HepG2 (cell line): ENCODE measurements around the gene BNIP1. TPM values are rescaled to one million over a fixed set of nuclear protein-coding genes. Genes with fewer than 3 reads are reported as not detected.
A peak's percentile ranks its signal among the peaks of the same experiment; 100 is the strongest.

ENCODE experiments used
- ARID2 ChIP-seq: sonication (generic); formaldehyde crosslinking; IDR thresholded peaks from 2 replicates; pipeline ENCODE4 v1.8.1; 2022; ENCODE audit warnings: mild to moderate bottlenecking, missing genetic modification reagents, borderline replicate concordance
- ATF2 ChIP-seq: sonication (generic); formaldehyde crosslinking; IDR thresholded peaks from 2 replicates; pipeline ENCODE4 v1.4.0; 2020; ENCODE audit warnings: missing genetic modification reagents
- FOXA1 ChIP-seq, 2 experiments: fragments of 450-650 bp in 1 of 2; sonication (generic) in 1 of 2; formaldehyde crosslinking in 1 of 2; IDR thresholded peaks; 2 replicates each; pipeline versions ENCODE4 v1.4.0 to v1.6.1; 2016 to 2020; ENCODE audit warnings: missing genetic modification reagents in 1 of 2
- FOXJ3 ChIP-seq: sonication (generic); formaldehyde crosslinking; IDR thresholded peaks from 2 replicates; pipeline ENCODE4 v1.4.0; 2020; ENCODE audit warnings: missing genetic modification reagents, mild to moderate bottlenecking, borderline replicate concordance
- HBP1 ChIP-seq: IDR thresholded peaks from 2 replicates; pipeline ENCODE4 v1.6.1; 2016; ENCODE audit warnings: low read depth, control low read depth
- HNF4A ChIP-seq: sonication (generic); formaldehyde crosslinking; IDR thresholded peaks from 2 replicates; pipeline ENCODE4 v1.4.0; 2020; ENCODE audit warnings: missing genetic modification reagents
- KAT7 ChIP-seq: IDR thresholded peaks from 2 replicates; pipeline ENCODE4 v1.6.1; 2018; ENCODE audit warnings: borderline replicate concordance, missing compliant biosample characterization
- MYC ChIP-seq: sonication (generic); formaldehyde crosslinking; IDR thresholded peaks from 2 replicates; pipeline ENCODE4 v1.9.0; 2021; ENCODE audit warnings: missing genetic modification reagents, borderline replicate concordance
- RAD21 ChIP-seq: fragments of 450-650 bp; formaldehyde crosslinking; IDR thresholded peaks from 2 replicates; pipeline ENCODE4 v1.5.0; 2020; ENCODE audit warnings: mild to moderate bottlenecking
- RAD51 ChIP-seq: fragments of 450-650 bp; IDR thresholded peaks from 2 replicates; pipeline ENCODE4 v1.6.1; 2016; ENCODE audit warnings: borderline replicate concordance
- SP5 ChIP-seq: IDR thresholded peaks from 2 replicates; pipeline ENCODE4 v1.6.1; 2016; ENCODE audit warnings: low read depth, borderline replicate concordance
- SYNCRIP ChIP-seq: fragments of 200-400 bp; formaldehyde crosslinking; IDR thresholded peaks from 2 replicates; pipeline ENCODE4 v1.6.1; 2018; ENCODE audit warnings: mild to moderate bottlenecking, low read depth, low read length; ENCODE audit not compliant: insufficient read depth
- TBP ChIP-seq: sonication (generic); formaldehyde crosslinking; IDR thresholded peaks from 2 replicates; pipeline ENCODE4 v1.5.0; 2020; ENCODE audit warnings: missing genetic modification reagents
- TCF7 ChIP-seq: sonication (generic); IDR thresholded peaks from 2 replicates; pipeline ENCODE4 v1.6.1; 2016; ENCODE audit warnings: antibody characterized with exemption, low read depth
- U2AF1 ChIP-seq: fragments of 200-400 bp; formaldehyde crosslinking; optimal IDR thresholded peaks from 2 replicates; pipeline ENCODE3; 2017; ENCODE audit warnings: mild to moderate bottlenecking, low read depth, low read length
- YEATS2 ChIP-seq: sonication (generic); formaldehyde crosslinking; IDR thresholded peaks from 2 replicates; pipeline ENCODE4 v1.4.0; 2020; ENCODE audit warnings: missing genetic modification reagents, borderline replicate concordance
- ZKSCAN8 ChIP-seq: IDR thresholded peaks from 2 replicates; pipeline ENCODE4 v1.6.1; 2016; ENCODE audit warnings: borderline replicate concordance, missing genetic modification reagents, missing compliant biosample characterization
- ZNF225 ChIP-seq: sonication (generic); formaldehyde crosslinking; IDR thresholded peaks from 2 replicates; pipeline ENCODE4 v1.4.0; 2020; ENCODE audit warnings: mild to moderate bottlenecking, missing genetic modification reagents
- ZNF256 ChIP-seq: sonication (generic); formaldehyde crosslinking; conservative IDR thresholded peaks from 2 replicates; pipeline ENCODE4 v1.4.0; 2020; ENCODE audit warnings: missing genetic modification reagents
- ZNF747 ChIP-seq: sonication (generic); formaldehyde crosslinking; IDR thresholded peaks from 2 replicates; pipeline ENCODE4 v1.8.1; 2023; ENCODE audit warnings: missing genetic modification reagents, mild to moderate bottlenecking, borderline replicate concordance
- ZSCAN22 ChIP-seq: sonication (generic); formaldehyde crosslinking; IDR thresholded peaks from 2 replicates; pipeline ENCODE4 v1.4.0; 2020; ENCODE audit warnings: mild to moderate bottlenecking, missing genetic modification reagents
- polyA plus RNA-seq, 8 experiments: library from polyadenylated mRNA; depleted of rRNA in 3 of 8; stranded (reverse) in 7 of 8; unstranded in 1 of 8; fragments of >200 nt; fragmentation: Illumina TruSeq in 4 of 8; extraction: Trizol in 4 of 8; gene quantifications; 2 replicates each; pipeline versions ENCODE4 v1.2.1 to v1.2.3, GENCODE V29; 2011 to 2016; ENCODE audit warnings: low read depth in 4 of 8, missing spikeins in 1 of 8, mixed read lengths in 1 of 8; ENCODE audit not compliant: insufficient read depth in 1 of 8
- total RNA-seq, 5 experiments: library from RNA; depleted of rRNA; stranded (reverse); fragments of >200 nt; fragmentation: Illumina TruSeq; extraction: Trizol; gene quantifications; 2 replicates each; pipeline ENCODE4 v1.2.3, GENCODE V29; 2016; ENCODE audit warnings: low read depth in 1 of 5
- TF ChIP-seq, protein P1 (sequence below): sonication (generic); formaldehyde crosslinking; IDR thresholded peaks from 2 replicates; pipeline ENCODE4 v1.5.0; 2020; ENCODE audit warnings: mild to moderate bottlenecking, missing genetic modification reagents, moderate library complexity
- TF ChIP-seq, protein P2 (sequence below): sonication (generic); formaldehyde crosslinking; IDR thresholded peaks from 2 replicates; pipeline ENCODE4 v1.4.0; 2020; ENCODE audit warnings: mild to moderate bottlenecking, missing genetic modification reagents, borderline replicate concordance

The BNIP1 gene
- total and polyA plus RNA-seq, 2 of the 13 experiments (the other 11 are each of a cell fraction or from before 2014, with no cell fraction given) = 13.2 to 16.9 TPM

GRCh38 chr5:173144200-173145176 lies at the start of gene BNIP1 (continued):
- no peak for TF ChIP-seq FOXA1 (IDR thresholded peaks at IDR 0.05)
- peak; percentile 56 for TF ChIP-seq FOXA1 (CRISPR knock-in tag; IDR thresholded peaks at IDR 0.05)
- peak; percentile 68 for TF ChIP-seq SP5 (CRISPR knock-in tag)
- no peak for TF ChIP-seq TCF7
- TF ChIP-seq ZSCAN22 (CRISPR knock-in tag) = no peak
- TF ChIP-seq MYC = peak; percentile 92
- peak; percentile 85; the same call in 1 of the 2 replicates for TF ChIP-seq ATF2 (CRISPR knock-in tag)
- TF ChIP-seq YEATS2 = peak; percentile 90
- TF ChIP-seq HNF4A = peak; percentile 23; the same call in 1 of the 2 replicates
- TF ChIP-seq RAD21 = peak; percentile 54
- TF ChIP-seq RAD51 = no peak
- TF ChIP-seq ZNF747 (CRISPR knock-in tag) = peak; percentile 90
- TF ChIP-seq FOXJ3 (CRISPR knock-in tag) = no peak
- TF ChIP-seq SYNCRIP = no peak
- peak; percentile 94 for TF ChIP-seq U2AF1
- TF ChIP-seq, protein P1, sequence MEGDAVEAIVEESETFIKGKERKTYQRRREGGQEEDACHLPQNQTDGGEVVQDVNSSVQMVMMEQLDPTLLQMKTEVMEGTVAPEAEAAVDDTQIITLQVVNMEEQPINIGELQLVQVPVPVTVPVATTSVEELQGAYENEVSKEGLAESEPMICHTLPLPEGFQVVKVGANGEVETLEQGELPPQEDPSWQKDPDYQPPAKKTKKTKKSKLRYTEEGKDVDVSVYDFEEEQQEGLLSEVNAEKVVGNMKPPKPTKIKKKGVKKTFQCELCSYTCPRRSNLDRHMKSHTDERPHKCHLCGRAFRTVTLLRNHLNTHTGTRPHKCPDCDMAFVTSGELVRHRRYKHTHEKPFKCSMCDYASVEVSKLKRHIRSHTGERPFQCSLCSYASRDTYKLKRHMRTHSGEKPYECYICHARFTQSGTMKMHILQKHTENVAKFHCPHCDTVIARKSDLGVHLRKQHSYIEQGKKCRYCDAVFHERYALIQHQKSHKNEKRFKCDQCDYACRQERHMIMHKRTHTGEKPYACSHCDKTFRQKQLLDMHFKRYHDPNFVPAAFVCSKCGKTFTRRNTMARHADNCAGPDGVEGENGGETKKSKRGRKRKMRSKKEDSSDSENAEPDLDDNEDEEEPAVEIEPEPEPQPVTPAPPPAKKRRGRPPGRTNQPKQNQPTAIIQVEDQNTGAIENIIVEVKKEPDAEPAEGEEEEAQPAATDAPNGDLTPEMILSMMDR (CRISPR knock-in tag) = peak; percentile 97
- TF ChIP-seq ZKSCAN8 (CRISPR knock-in tag) = peak; percentile 60
- no peak; the same call in 1 of the 2 replicates for TF ChIP-seq ZNF256 (CRISPR knock-in tag)
- peak; percentile 32; the same call in 1 of the 2 replicates for TF ChIP-seq TBP (CRISPR knock-in tag)
- peak; percentile 75; the same call in 1 of the 2 replicates for TF ChIP-seq KAT7 (CRISPR knock-in tag)
- TF ChIP-seq ARID2 (CRISPR knock-in tag) = no peak; the same call in 1 of the 2 replicates
- TF ChIP-seq ZNF225 (CRISPR knock-in tag) = peak; percentile 68
- TF ChIP-seq, protein P2, sequence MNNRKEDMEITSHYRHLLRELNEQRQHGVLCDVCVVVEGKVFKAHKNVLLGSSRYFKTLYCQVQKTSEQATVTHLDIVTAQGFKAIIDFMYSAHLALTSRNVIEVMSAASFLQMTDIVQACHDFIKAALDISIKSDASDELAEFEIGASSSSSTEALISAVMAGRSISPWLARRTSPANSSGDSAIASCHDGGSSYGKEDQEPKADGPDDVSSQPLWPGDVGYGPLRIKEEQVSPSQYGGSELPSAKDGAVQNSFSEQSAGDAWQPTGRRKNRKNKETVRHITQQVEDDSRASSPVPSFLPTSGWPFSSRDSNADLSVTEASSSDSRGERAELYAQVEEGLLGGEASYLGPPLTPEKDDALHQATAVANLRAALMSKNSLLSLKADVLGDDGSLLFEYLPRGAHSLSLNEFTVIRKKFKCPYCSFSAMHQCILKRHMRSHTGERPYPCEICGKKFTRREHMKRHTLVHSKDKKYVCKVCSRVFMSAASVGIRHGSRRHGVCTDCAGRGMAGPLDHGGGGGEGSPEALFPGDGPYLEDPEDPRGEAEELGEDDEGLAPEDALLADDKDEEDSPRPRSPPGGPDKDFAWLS (CRISPR knock-in tag) = no peak
- TF ChIP-seq HBP1 = peak; percentile 83; the same call in 1 of the 2 replicates
